Measurements from ENCODE around the gene INTS11. TPM values are rescaled to one million over a fixed set of nuclear protein-coding genes. Genes with fewer than 3 reads are reported as not detected.

The INTS11 gene
- total RNA-seq, 2 donors from 2014 or later, result 48.5 to 60.0 TPM

Small RNA genes within 50 kb of the gene (microRNA-seq; reads per million reads assigned to microRNA genes)
- gene MIR6726, result 2.2 reads per million in 2 donors
- 0 to 0.54 reads per million in 2 donors for gene MIR6727
- 0 to 0.20 reads per million in 2 donors for gene MIR6808

Other genes with a start within 250 kb of the INTS11 start
- gene C1orf159, start 208.6 kb downstream of the INTS11 start, total RNA-seq, result 1 to 10 TPM; 5.3 to 6.1 TPM
- not detected for gene TTLL10, start 150.8 kb downstream of the INTS11 start, total RNA-seq
- under 1 TPM in 1 of 2 donors, not detected in 1; 0.44 TPM for gene TNFRSF18, start 118.1 kb downstream of the INTS11 start, total RNA-seq
- 1 to 10 TPM; 1.2 to 1.6 TPM for gene TNFRSF4, start 110.5 kb downstream of the INTS11 start, total RNA-seq
- gene SDF4, start 92.7 kb downstream of the INTS11 start, total RNA-seq, result 100 to 1,000 TPM; 132 to 173 TPM
- 10 to 100 TPM; 11.3 to 16.0 TPM for gene B3GALT6, start 92.4 kb downstream of the INTS11 start, total RNA-seq
- gene C1QTNF12, start 77.9 kb downstream of the INTS11 start, total RNA-seq, result 1 to 10 TPM in 1 of 2 donors, not detected in 1; 1.5 TPM
- gene UBE2J2, start 50.8 kb downstream of the INTS11 start, total RNA-seq, result 10 to 100 TPM; 35.9 to 41.5 TPM
- 1 to 10 TPM; 3.5 to 4.1 TPM for gene SCNN1D, start 44.2 kb downstream of the INTS11 start, total RNA-seq
- 10 to 100 TPM; 36.2 to 46.7 TPM for gene ACAP3, start 16.7 kb downstream of the INTS11 start, total RNA-seq
- 10 to 100 TPM; 11.4 to 12.2 TPM for gene PUSL1, start 16.1 kb downstream of the INTS11 start, total RNA-seq
- 10 to 100 TPM; 31.8 to 32.5 TPM for gene CPTP, start 142 bp upstream of the INTS11 start, total RNA-seq
- under 1 TPM; 0.44 to 0.65 TPM for gene TAS1R3, start 6.6 kb upstream of the INTS11 start, total RNA-seq
- 10 to 100 TPM; 63.5 to 69.2 TPM for gene DVL1, start 24.8 kb upstream of the INTS11 start, total RNA-seq
- 10 to 100 TPM; 38.3 to 44.3 TPM for gene MXRA8, start 33.9 kb upstream of the INTS11 start, total RNA-seq
- gene AURKAIP1, start 50.5 kb upstream of the INTS11 start, total RNA-seq, result 100 to 1,000 TPM; 184 to 199 TPM
- gene CCNL2, start 74.7 kb upstream of the INTS11 start, total RNA-seq, result 10 to 100 TPM; 56.0 to 89.0 TPM
- gene MRPL20, start 82.6 kb upstream of the INTS11 start, total RNA-seq, result 100 to 1,000 TPM; 112 to 134 TPM
- gene ANKRD65, start 96.6 kb upstream of the INTS11 start, total RNA-seq, result 1 to 10 TPM; 2.2 to 3.0 TPM
- gene VWA1, start 111.0 kb upstream of the INTS11 start, total RNA-seq, result 10 to 100 TPM; 24.9 to 66.4 TPM
- gene ATAD3C, start 125.0 kb upstream of the INTS11 start, total RNA-seq, result 1 to 10 TPM; 1.7 to 2.4 TPM
- gene ATAD3B, start 147.1 kb upstream of the INTS11 start, total RNA-seq, result 1 to 10 TPM; 6.9 to 7.3 TPM
- gene ATAD3A, start 187.5 kb upstream of the INTS11 start, total RNA-seq, result 10 to 100 TPM; 14.1 to 24.3 TPM
- 1 to 10 TPM; 4.6 to 5.4 TPM for gene TMEM240, start 216.0 kb upstream of the INTS11 start, total RNA-seq